ENCODE data around the gene TCEAL3.
A peak's percentile ranks its signal among the peaks of the same experiment; 100 is the strongest.
"Not testable (repeated sequence)": the region's sequence is repeated elsewhere in the genome, so short reads cannot be mapped to it uniquely, and the experiment has no call there.

The TCEAL3 gene, protein sequence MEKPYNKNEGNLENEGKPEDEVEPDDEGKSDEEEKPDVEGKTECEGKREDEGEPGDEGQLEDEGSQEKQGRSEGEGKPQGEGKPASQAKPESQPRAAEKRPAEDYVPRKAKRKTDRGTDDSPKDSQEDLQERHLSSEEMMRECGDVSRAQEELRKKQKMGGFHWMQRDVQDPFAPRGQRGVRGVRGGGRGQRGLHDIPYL

DNA sequence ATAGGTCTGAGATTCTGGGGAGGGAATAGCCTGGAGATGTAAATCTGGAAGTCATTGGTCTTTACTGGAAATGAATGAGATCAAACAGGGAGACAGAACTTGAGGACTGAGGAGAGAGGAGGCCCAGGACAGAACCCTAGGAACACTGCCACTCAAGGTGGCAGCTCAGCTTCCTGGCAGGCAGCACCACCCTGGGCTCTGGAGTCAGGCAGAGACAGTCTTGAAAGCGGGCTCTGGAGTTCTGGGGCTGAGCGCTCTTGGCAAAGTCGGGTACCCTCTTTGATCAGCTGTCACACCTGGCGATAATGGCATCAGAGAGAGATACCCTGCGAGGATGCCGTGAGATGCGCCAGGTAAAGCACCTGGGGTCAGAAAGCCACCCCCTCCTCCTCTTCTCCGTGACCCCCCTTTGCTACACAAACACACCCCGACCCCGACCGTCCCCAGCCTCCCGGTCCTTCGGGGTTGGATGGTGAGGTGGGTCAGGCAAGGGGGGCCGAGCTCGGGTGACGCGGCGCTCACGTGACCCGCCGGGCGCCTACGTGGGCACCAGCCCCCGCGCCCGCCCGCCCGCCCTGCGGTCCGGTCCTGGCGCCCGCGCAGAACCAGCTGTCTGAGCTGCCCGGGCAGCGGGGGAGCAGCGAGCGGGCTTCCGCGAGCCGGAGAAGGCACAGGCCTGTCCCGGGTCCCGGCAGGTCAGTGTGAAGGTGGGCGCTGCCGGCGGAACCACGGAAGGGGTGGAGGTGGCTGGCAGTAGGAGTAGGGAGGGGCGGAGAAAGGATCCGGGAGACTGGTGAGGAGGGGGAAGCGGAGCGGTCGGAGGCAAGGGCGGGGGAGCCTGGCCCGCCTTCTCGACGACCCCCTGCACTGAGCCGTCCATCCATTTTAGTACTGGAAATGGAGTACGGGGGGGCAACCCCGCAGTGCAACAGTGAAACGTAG lies at the start of gene TCEAL3:
TCEAL3 (plus strand) TSS at position 600 of the 942 bp plus-strand sequence. CDS start 1,102 bp downstream, outside the sequence.
- DNase-seq, result peak; percentile 59

DNA sequence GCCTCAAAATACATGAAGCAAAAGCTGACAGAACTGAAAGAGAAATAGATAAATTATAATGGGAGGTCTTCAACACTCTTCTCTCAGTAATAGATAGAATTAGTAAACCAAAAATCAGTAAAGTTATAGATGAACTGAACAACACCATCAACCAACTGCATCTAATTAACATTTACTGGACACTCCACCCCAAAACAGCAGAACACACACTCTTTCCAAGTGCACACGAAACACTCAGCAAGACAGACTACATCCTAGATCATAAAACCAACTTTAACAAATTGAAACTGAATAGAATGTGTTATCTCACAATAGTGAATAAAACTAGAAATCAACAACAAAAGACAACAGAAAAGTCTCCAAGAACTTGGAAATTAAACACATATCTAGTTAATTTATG lies 47.5 kb upstream of the TCEAL3 start:
- DNase-seq, result no peak

DNA sequence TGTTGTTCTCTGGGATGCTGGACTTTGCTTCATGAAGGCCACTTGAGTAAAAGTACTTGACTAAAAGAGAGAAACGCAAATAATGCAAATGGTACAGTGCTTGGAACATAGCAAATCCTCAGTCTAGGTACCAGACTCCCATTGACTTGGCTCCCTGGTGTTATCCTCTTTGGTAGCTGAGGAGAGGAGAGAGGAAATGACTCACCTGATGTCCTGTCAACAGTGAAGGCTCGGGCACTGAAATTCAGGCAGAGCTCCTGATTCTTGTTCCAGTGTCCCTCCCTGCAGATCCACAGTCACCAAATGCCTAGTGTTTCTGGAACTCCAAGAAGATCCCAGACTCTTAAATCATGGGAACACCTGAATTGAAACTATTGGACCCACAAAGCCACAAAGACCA lies 45.0 kb upstream of the TCEAL3 start:
- no peak for DNase-seq

DNA sequence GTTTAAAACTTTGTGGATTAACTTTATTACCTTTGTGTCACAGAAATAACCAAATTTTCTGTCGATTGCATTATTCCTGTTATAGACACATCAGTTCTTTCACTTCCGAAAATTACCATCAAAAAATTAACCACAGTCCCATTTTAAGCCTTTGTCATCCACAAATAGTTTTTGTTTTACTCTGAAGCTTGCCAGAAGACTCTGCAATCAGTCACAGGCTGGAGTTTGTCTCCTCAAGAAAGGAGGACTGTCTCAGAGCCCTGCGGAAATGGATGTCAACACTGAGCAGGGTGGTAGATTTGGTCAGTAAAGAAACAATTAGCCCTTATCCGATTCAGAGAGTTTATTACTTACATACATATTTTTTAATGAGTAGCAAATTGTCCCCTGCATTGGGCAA lies 42.6 kb upstream of the TCEAL3 start:
- no peak for DNase-seq

DNA sequence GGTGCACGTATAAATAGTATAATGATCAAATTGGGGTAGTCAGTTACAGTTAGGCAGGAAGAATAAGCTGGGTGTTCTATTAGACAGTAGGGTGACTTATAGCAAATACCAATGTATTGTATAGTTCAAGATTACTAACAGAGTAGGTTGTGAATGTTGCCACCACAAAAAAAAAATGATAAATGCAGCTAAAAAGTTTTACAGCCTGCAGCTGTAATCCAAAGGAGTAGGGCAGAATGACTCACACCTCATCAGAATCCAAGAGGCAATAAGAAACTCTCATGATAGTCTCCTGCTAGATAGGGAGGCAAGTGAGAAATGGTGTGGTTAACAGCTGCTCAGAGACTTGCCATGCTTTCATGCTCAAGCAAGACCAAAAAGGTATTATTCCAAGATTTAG lies 42.0 kb upstream of the TCEAL3 start:
- DNase-seq, result no peak

DNA sequence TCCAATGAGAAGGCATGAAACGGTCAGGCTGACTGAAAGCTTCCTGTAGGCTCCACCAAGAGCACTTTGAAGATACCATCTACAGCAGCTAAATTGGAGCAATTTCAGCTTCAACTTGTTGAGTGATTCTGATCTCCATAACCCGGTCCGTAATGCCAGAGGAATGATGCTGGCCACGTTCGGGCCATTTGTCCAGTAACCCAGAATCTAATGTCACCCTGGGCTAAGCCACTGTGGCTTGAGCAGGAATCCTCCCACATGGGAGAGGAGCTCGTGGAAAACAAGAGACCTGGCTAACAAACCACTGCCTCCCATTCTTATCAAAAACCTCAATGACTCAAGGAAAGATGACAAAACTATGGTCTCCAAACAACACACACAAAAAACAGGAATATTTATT lies 36.6 kb upstream of the TCEAL3 start:
- no peak for DNase-seq

DNA sequence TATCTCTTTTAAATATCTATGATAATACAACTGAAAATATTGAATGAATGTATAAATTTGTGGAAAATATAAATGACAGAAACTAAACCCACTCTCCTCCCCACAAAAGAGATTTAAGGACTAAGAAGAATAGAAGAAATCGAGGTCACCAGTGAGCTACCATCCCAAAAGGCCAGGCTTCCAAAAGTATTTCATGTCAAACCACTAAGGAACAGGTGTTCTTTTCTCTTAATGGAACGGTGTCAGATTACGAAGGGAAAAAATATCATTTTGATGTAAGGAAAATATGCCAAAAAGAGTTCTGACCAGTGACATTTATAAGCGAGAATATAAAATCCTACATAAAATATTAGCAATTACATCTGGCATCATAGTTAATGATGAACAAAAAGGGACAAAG lies 36.0 kb upstream of the TCEAL3 start:
- DNase-seq, result no peak

DNA sequence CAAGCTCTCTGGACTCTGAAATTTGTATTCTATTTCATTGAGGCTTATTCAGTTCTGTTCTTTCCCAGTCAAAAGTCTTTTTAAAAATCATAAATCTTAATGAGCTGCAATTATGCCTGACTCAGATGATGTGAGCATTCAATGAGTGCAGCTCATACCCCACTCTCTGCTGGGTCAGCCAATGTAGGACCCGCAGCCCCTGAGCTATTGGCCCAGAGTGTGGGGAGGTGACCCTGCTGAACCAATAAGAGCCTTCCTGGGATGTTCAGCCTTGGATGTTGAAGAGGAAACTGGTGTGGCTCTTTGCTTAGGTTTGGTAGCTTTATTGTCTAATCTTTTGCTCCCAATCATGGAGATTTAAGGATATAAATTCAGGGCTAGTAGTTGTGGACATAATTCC lies 34.6 kb upstream of the TCEAL3 start:
- no peak for DNase-seq

DNA sequence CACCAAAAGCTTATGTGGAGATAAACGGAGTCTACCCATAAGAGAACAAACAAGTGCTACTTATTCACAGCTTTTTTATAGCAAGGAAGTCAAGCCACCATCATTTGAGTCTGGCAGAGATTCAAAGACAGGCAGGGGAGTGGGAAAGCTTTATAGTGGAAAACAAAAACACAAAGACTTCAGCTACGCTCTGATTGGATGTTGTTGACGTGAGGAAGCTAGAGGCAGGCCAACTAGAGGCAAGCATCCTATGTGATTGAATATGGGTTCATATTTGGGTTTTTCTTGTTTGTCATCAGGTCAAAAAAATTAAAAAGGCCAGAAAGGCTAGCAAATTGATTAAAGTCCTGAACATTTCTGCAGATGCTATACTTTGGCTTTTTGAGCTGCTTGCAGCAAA lies 23.2 kb upstream of the TCEAL3 start:
- DNase-seq, result peak; percentile 62

DNA sequence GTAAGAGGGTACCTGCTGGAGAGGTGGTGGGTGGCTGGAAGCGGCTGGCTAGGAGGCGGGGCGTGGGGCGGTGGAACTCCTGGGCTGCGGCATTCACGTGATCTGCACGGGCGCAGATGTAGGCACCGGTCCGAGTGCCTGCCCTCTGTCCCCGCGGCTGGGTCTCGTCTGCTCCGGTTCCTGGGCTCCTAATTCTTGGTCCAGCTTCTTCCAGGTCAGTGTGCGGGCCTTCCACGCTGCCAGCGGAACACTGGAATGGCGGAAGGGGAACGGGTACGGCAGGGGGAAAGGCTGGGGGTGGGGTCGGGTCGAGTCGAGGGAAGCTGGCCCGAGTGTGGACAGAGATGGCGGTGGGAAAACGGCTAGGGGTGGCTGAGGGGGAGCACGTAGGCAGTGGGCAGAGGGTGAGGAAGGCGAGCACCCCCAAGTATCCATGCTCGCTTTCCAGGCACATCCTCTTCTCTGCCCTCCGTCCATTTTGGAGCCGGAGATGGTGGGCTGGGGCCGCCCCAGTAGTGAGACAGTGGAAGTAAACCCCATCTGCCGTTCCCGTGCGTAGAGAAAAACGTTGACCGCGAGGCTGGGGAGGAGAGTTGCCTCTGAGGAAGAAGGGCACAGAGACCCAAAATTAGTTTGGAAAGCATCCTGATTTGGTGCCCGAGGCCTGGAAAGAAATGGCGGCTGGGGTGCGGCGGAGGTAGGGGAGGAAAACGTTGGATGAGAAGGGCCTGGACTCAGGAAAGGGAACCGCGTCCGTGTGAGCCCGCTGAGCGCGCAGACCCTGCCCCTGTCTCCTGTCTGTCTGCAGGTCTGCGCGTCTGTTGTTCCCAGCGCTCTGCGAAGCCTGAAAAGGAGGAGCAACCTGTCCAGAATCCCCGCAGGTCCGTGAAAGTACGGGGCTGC lies 22.1 kb upstream of the TCEAL3 start, which contains the start of gene TCEAL4:
TCEAL4 (plus strand) TSS at position 105 of the 903 bp plus-strand sequence. CDS start 1,161 bp downstream, outside the sequence.
- DNase-seq, result peak; percentile 54

DNA sequence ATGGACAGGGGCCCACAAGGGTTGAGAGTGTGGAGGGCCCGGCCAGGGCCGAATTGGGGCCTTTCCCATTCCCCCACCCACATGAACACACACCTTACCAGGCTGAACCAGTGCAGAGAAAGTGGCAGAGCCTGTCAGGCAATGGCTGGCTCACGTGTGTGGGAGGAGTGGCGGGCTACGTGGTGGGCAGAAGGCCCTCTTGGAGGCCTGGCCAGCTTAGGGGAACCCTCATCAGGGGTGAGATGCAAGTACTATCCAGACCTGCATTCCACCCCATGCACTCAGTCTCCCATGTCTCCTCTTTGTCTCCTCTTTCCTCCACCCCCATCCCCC lies 21.5 kb upstream of the TCEAL3 start:
- no peak for DNase-seq

DNA sequence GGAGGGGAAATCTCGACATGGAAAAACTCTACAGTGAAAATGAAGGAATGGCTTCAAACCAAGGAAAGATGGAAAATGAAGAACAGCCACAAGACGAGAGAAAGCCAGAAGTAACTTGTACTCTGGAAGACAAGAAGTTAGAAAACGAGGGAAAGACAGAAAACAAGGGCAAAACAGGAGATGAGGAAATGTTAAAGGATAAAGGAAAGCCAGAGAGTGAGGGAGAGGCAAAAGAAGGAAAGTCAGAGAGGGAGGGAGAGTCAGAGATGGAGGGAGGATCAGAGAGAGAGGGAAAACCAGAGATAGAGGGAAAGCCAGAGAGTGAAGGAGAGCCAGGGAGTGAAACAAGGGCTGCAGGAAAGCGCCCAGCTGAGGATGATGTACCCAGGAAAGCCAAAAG lies 21.1 kb upstream of the TCEAL3 start:
- DNase-seq, result no peak

DNA sequence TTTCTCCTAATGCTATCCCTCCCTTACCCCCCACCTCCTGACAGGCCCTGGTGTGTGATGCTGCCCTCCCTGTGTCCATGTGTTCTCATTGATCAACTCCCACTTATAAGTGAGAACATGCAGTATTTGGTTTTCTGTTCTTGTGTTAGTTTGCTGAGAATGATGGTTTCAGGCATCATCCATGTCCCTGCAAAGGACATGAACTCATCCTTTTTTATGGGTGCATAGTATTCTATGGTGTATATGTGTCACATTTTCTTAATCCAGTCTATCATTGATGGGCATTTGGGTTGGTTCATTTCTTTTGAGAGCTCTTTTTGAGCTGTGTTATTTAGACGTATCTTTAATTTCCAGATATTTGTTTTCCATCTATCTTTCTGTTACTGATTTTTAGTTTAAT lies 15.5 kb upstream of the TCEAL3 start:
- DNase-seq, result not testable (repeated sequence)

DNA sequence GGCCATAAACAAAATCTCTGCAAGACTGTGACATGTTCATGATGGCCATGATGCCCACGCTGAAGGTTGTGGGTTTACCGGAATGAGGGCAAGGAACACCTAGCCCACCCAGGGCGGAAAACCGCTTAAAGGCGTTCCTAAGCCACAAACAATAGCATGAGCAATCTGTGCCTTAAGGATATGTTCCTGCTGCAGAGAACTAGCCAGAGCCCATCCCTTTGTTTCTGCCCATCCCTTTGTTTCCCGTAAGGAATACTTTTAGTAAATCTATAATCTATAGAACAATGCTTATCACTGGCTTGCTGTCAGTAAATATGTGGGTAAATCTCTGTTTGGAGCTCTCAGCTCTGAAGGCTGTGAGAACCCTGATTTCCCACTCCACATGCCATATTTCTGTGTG lies 12.6 kb upstream of the TCEAL3 start:
- not testable (repeated sequence) for DNase-seq

DNA sequence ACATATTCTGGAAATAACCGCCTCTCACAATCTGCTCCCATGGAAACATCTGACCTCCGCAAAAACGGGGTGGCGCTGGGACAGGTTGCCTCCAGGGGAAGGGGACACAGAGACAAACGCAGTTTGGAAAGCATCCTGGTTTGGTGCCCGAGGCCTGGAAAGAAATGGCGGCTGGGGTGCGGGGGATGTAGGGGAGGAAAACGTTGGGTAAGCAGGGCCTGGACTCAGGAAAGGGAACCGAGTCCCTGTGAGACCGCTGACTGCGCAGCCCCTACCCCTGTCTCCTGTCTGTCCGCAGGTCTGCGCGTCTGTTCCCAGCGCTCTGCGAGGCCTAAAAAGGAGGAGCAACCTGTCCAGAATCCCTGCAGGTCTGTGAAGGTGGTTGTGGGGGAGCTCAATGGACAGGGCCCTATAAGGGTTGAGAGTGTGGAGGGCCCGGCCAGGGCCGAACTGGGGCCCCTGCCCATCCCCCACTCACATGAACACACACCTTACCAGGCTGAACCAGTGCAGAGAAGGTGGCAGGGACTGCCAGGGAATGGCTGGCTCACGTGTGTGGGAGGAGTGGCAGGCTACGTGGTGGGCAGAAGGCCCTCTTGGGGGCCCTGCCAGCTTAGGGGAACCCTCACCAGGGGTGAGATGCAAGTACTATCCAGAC lies 672 bp downstream of the TCEAL3 start:
- no peak for DNase-seq

DNA sequence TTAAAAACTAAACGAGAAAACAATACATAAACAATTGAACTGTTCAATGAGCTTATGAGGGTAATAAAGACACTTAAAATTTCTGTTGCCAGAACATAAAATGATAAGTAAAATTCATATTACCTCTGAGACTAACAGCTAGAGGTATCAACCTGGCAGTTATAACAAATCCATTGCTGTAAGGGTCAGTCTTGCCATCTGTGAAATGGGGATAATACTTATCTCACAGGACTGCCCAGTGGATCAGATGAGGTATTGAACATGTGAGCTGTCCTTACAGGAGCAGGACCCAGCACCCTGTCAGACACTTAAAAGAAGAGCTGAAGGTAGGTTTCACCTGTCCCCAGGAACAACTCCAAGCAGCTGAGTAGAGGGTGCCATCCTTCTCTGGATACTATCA lies 2.5 kb downstream of the TCEAL3 start:
- no peak for DNase-seq

DNA sequence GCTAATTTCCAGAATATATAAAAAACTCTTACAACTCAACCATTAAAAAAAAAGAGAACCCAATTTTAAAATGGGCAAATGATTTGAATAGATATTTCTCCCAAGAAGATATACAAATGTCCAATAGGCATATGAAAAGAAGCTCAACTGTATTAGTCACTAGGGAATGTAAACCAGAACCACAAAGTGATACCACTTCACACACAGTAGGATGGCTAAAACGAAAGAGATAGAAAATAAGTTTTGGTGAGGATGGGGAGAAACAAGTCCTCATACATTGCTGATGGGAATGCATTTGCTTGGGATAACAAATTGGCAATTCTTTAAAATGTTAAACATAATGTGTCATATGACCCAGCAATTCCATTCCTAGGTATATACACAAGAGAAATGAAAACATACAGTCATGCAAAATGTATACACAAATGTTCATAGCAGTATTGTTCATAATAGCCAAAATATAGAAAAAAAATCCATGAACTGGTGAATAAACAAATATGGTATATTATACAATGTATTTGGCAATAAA lies 5.7 kb downstream of the TCEAL3 start:
- DNase-seq, result no peak

DNA sequence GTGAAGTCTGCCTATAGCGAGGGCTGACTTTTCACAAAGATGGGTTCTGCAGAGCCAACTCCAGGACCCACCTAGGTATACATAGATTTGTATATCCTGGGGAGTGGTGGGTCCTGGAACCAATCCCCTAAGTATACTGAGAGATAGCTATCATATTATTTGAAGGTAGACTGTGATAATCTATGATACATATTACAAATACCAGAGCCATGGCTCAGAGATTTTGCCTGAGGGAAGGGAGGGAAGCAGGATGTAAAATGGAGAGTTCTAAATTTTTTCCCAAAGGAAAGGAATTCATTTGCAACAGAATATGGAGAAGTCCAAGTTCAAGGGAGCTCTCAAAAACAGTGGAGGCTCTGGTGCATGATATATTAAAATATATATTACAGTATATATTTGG lies 7.2 kb downstream of the TCEAL3 start:
- DNase-seq, result no peak

DNA sequence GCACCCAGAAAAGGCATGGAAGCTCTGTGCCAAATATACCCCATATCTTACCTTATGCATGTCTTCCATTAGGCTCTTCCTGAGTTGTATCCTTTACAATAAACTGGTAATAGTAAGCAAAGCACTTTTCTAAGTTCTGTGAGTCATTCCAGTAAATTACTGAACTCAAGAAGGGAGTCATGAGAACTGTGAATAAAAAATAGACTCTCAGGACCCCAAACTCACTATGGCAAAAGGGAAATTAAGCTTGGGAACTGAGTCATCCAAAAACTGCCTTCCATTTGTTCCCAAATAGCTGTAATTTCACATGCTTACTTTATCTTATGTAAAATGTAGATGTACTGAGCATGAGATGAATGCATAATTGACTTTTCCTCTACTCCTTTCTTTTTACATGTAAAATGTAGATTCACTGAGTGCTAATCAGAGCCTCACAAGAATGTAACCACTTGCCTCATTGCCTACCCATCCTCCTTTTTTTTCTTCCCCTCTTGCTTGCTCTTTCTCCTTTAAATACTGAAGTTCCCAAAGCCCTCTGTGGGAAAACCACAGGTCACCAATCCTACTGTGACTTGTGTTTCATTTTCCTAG lies 8.1 kb downstream of the TCEAL3 start:
- no peak for DNase-seq

DNA sequence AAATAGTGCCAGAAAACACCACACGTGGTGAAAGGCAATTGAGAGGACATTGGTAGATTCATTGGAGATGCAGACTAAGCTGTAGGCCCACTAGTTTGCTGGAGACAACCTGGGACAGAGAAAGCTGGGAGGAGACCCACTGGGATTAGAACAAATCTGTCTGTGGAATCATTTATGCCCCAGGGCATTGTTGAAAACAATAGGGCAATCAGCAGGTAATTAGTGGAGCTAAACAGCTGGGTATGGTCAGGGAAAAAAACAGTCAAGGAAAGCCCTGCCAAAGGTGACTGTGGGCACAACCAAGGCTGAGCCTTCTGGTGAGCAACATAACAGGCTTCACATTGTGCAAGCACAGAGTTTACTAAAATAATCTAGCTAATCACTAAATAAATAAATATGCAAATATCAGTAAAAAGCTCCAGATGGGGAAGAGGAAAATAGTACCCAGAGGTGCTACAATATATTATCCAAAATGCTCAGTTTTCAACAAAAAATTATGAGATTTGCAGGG lies 9.0 kb downstream of the TCEAL3 start:
- no peak for DNase-seq

DNA sequence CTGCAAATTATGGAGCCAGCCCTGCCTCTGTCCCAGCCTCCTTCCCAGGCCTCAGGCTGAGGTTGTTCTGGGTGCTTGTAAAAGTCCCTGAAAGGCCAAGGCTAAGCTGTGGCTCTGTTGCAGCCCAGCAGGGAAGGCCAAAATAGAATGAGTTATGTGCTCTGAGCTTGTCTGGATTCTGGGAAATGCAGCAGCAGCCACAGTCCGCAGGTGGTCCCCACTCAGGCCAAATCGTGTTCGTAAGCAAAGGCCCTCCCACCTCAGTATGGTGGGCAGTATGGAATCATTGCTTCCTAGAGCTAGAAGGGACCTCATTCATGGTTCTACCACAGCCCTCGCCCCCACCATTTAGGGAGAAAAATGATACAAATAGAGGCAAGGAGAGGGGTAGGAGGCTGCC lies 16.3 kb downstream of the TCEAL3 start:
- no peak for DNase-seq

DNA sequence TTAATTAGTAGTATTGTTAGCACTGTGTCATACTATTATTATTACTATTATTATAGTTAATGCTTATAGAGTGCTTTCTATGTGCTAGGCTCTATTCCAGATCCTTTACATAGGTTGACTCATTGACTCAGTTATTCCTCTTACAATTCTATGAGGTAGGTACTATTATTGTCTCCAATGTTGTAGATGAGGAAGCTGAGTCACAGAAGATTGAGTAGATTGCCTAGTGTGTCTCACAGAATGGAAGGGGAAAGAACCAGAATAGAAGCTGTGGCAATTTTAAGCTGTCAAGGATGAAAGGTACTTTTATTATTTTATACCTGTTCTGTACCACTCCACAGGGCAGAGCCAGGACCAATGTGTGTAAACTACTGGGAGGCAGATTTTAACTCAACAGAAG lies 19.1 kb downstream of the TCEAL3 start:
- no peak for DNase-seq

Data from NCI-H1105 treated with DMSO at 0.1 percent for 48 hours (cell line).